Left cardiac atrium (tissue), 4 donors: ENCODE data around the gene SF3A2. TPM values are rescaled to one million over a fixed set of nuclear protein-coding genes. Genes with fewer than 3 reads are reported as not detected.
"Not testable (repeated sequence)": the region's sequence is repeated elsewhere in the genome, so short reads cannot be mapped to it uniquely, and the experiment has no call there.

Experiments used
- ATAC-seq, 2 donors: fragments of 200-7000 bp; cut with Tn5 transposase; one replicate each; pipeline ENCODE4 v1.9.1; 2020; ENCODE audit warnings: mild to moderate bottlenecking in 2 of 2, moderate library complexity in 2 of 2
- DNase-seq: peaks from one replicate; pipeline ENCODE4 v3.0.0-alpha.2; 2020
- intact Hi-C, 2 donors: fragments of 100-400 bp; cut with DNase I; formaldehyde crosslinking; loops; one replicate each; pipeline versions ENCODE4 v1.14.1 to v1.15.1; 2022 to 2023
- total RNA-seq, 2 donors: library from RNA; stranded (reverse); fragmentation: NEBNext Ultra II Directional; extraction: Animal tissue kit (Norgen Biotek cat#: 25700); gene quantifications; one replicate each; pipeline ENCODE4 v1.2.1, GENCODE V29; 2021
- donor health status: DM: no; HTN: yes; CAD: no.
- donor health status: DM: no; HTN: yes; CAD: no; lungs with severe emphysema.
- donor health status: DM: yes; HTN: yes; CAD: no.
- donor health status: Dilated cardiomyopathy.

Gene SF3A2
- total RNA-seq, 2 donors from 2014 or later: 28.8 to 34.4 TPM

DNA sequence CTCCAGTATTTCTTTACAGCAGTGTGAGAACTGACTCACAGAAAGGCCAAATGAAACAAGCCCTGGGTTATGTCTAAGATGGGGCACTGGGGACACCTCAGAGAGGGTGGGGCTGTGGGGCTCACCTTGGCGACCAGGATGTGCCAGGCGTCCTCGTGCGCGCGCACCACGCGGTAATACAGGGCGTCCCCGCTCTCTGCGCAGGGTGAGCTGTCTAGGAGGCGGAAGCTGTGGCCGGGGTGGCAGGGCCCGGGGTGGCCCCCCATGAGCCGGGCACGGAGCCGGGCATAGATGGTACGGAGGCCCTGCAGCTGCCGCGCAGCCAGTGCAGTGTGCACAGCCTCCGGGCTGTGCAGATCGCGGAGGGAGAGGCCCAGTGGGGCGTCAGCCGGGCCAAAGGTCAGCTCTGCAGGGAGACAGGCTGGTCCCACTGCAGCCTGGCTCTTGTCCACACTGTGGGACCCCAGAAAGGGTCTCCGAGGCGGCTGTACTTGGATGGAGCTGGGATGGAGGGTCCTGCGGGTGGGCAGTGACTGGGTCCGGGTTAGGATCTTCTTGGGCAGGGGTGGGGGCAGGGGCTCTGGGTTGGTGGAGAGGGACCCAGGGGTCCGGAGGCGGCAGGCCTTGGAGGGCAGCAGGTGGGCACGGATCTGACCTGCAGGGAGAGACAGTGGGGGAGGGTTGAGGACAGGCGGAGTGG lies 42.0 kb downstream of the SF3A2 start:
- intact Hi-C loops: loop anchor here in 1 of 2 donors (5.0 kb wide), 1 partner anchor 109 kb away; no protein-coding TSS in a partner anchor
- ATAC-seq (no peak), DNase-seq (no peak)

DNA sequence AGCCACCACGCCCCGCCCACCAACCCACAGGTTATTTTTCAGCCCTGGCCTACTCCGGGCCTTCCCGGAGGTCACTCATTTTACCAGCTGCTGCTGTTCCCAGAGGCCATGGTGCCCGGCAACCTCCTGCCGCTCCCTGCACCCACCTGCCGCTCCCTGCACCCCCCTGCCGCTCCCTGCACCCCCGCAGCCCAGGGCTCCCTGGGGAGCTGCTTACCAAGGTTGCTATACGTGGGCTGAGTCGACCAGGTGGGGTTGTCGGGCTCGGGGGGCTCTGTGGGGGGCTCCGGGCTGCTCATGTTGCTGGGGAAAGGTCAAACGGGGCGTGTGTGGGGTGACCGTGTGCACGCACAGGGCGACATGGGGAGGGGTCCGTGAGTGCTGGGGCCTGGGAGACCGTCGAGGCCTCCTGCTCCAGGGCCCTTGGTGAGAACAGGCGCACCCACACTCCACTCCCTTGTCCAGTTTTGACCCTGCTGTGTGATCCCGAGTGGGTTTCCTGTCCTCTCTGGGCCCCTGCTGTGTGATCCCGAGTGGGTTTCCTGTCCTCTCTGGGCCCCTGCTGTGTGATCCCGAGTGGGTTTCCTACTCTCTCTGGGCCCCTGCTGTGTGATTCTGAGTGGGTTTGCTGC lies 44.1 kb downstream of the SF3A2 start:
- ATAC-seq: no peak
- no peak for DNase-seq
- intact Hi-C loops: no loop called here

DNA sequence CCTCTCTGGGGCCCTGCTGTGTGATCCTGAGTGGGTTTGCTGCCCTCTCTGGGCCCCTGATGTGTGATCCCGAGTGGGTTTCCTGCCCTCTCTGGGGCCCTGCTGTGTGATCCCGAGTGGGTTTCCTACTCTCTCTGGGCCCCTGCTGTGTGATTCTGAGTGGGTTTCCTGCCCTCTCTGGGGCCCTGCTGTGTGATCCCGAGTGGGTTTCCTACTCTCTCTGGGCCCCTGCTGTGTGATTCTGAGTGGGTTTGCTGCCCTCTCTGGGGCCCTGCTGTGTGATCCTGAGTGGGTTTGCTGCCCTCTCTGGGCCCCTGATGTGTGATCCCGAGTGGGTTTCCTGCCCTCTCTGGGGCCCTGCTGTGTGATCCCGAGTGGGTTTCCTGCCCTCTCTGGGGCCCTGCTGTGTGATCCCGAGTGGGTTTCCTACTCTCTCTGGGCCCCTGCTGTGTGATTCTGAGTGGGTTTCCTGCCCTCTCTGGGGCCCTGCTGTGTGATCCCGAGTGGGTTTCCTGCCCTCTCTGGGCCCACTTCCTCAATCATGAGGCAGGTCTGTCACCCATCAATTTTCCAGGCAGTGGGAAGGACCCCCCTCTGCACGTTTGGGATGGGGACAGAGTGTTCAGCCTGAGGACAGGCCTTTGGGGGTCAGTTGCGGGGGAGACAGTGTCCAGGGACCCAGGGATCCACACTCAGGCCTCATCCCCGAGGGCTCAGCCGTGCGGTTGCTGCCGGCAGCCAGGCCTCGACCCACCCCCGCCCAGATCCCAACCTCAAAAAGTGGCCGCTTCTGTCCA lies 44.8 kb downstream of the SF3A2 start:
- ATAC-seq: peak; percentile 3 to 10
- intact Hi-C loops, DNase-seq: not testable (repeated sequence)

DNA sequence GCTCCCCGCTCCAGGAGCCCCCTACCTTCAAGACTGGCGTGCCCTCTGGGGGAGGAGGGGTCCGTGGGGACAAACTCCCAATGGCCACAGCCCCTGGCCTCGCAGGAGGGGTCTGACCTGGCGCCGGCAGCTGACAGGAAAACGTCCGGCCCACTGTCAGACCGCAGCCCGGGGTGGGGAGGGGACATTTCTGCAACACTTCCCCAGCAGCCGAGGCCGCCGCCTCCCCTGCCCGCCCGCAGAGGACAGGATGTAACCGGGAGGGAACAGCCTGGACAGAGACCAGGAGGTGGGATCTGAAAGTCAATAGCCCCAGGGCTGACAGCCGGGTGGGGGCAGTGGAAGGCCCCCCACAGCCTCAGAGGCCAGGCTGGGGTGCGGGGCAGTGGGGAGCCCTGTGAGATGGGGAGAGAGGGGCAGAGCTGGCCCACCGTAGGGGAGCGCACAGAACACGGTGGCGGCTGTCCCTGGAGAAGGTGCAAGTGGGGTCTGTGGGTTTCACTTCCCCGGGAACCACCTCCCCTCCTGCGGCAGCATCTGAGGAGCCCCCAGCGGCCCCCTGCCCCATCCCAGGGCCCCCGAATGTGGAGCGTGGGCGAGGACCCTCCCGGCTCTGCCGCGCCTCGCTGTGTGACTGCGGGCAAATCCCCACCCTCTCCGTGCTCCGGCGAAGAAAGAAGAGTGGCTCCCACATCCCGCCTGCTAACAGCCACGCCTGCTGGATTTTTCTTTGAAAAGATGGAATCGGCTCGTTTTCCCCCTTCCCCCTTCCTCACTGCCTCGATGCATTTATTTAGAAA lies 45.6 kb downstream of the SF3A2 start, which contains the start of gene PEAK3:
Gene PEAK3 (minus strand): TSS at position 114 of the 800 bp plus-strand sequence. CDS start 1,244 bp downstream, outside the sequence.
- DNase-seq (peak; percentile 86), ATAC-seq (peak; percentile 88 to 90)
- intact Hi-C loops: no loop called here

DNA sequence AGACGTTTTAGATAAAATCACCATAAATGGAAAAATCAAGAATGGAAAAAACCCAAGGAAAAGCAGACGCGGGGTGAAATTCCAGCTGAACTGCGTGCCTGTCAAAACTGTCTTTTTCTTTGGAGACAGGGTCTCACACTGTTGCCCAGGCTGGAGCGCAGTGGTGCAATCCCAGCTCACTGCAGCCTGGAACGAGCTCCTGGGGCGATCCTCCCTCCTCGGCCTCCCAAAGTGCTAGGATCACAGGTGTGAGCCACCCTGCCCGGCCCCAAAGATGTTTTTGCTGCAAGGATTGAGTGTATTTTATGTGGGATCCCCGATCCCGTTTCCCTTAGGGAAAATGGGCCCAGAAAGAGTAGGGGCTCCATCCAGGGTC lies 46.2 kb downstream of the SF3A2 start:
- intact Hi-C loops: no loop called here
- no peak for ATAC-seq
- DNase-seq: no peak

DNA sequence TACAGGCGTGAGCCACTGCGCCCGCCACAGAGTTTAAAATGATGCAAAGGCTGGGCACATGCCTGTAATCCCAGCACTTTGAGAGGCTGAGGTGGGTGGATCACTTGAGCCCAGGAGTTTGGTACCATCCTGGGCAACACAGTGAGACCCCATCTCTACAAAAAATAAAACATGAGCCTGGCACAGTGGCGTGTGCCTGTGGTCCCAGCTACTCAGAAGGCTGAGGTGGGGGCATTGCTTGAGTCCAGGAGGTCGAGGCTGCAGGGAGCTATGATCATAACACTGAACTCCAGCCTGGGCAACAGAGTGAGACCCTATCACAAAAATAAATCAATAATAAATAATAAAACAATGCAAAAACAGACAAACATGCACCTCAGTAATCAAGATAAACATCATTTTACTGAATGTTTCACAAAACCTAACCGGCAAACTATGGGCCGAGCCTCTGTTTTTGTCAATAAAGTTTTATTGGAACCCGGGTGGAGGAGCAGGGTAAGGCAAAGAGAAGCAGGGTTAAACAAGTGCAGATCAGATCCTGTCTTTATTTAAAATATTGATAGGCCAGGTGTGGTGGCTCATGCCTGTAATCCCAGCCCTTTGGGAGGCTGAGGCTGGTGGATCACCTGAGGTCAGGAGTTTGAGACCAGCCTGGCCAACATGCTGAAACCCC lies 47.3 kb downstream of the SF3A2 start:
- no peak for DNase-seq
- no peak for ATAC-seq
- intact Hi-C loops: no loop called here

DNA sequence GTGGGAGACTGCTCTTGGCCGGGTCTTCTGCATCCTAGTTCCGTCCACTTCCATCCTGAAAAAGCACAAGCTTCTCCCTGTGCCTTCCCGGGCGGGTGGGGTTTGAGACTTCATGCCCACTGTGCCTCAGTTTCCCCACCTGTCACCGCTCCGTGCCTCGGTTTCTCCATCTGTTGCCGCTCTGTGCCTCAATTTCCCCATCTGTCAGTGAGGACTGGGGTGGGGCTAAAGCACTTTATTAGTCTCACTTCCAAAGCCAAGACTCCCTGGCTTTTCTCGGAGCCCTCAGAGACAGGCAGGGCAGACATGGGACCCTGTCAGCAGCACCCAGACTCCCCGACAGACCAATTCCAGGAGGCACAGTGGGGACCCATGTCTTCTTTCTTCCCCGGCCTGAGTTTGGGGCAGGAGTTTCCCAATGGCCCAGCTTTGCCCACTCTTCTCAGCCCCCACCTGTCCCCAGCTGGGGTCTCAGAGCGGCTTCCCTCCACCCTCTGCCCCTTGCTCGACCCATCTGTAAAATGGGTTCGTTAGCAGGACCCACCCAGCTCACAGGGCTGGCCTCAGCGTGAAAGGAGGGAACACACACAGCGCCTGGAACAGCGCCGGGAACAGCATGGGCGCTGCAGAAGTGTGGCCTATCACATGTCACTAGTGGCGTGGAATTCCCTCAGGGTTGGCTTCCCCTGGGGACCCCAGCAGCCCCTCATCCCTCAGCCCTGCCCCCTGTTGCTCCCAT lies 49.9 kb downstream of the SF3A2 start:
- no peak for DNase-seq
- no peak for ATAC-seq
- intact Hi-C loops: no loop called here

DNA sequence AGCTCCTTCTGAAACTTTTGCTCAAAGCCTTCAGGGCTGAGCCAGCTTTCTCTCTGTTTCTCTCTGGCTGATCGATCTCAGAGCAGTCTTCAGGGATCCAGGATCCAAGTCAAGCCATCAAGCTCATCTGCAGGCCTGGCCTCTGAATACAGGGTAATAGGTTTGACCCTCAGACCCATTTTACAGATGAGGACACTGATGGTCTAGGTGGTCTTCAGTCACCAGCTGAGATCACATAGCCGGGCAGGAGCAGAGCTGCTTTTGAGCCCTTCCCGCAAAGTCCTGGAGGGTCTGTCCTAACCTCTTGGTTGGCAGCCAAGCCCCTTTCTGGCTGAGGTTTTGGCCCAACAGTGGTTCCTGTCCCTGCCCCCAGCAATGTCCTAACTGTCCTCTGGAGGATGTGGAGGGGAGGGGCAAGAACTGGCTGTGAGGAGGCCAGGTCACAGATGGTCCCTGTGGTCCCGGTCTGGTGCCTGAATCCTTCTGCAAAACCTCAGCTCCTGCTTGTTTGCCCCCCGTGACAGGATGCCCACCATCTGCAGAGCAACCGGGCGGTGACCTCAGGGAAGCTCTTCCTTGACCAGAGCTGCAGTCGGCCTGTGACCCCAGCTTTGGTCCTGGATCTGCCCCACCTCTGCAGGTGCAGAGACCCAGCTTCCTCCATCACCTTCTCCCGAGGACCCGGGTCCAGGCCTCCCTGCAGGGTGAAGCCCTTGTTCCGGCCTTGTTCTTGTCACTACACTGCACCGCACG lies 51.1 kb downstream of the SF3A2 start:
- no peak for ATAC-seq
- intact Hi-C loops: no loop called here
- no peak for DNase-seq

DNA sequence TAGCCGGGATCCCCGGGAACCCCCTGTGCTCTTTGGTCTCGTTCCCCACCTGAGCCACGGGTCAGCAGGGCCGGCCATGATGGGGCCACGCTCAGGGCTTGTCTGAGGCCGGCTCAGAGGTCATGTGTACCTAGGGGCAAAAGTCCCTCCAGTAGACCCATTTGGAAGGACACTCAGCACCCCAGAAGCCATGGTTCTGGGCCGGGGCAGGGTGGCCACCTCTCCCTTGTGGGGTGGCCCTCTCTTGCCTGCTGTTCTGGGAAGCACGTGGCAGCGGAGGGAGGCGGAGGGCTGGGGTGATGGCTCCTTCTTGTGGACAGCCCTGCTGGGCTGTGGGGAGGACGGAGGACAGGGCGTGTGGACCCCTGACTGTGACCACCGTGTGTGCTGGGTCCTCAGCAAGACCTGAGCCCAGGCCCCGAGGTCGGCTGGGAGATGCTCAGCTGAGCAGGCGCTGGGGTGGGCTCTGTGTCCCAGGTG lies 51.8 kb downstream of the SF3A2 start:
- intact Hi-C loops: no loop called here
- ATAC-seq (no peak), DNase-seq (no peak)

DNA sequence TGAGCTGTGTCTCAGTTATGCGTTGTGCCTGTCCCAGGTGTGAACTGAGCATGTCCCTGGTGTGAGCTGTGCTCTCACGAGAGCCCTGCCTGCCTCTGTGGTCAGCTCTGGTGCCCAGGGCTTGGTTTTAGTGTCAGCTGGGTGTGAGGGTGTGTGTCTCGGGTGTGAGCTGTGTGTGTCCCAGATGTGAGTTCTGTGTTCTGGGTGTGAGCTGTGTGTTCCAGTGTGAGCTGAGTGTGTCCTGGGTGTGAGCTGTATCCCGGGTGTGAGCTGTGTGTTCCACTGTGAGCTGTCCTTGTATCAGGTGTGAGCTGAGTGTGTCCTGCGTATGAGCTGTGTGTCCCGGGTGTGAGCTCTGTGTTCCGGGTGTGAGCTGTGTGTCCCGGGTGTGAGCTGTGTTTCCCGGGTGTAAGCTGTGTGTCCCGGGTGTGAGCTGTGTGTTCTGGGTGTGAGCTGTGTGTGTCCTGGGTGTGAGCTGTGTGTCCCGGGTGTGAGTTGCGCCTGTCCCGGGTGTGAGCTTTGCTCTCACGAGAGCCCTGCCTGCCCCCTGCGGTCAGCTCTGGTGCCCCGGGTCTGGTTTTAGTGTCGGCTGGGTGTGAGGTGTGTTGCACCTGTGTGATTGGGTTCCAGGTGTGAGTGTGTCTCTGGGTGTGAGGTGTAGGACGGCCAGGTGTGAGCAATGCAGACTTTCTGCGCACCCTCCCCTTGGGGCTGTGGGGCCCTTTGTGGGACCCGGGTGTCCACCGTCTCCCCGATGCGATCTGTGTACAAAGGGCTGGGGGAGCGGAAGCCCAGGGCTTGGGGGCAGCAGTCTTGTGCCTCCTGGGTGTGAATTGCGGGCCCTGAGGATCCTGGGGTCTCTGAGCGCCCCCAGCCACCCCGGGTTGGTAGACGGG lies 52.4 kb downstream of the SF3A2 start:
- ATAC-seq (no peak), DNase-seq (no peak)
- intact Hi-C loops: no loop called here

DNA sequence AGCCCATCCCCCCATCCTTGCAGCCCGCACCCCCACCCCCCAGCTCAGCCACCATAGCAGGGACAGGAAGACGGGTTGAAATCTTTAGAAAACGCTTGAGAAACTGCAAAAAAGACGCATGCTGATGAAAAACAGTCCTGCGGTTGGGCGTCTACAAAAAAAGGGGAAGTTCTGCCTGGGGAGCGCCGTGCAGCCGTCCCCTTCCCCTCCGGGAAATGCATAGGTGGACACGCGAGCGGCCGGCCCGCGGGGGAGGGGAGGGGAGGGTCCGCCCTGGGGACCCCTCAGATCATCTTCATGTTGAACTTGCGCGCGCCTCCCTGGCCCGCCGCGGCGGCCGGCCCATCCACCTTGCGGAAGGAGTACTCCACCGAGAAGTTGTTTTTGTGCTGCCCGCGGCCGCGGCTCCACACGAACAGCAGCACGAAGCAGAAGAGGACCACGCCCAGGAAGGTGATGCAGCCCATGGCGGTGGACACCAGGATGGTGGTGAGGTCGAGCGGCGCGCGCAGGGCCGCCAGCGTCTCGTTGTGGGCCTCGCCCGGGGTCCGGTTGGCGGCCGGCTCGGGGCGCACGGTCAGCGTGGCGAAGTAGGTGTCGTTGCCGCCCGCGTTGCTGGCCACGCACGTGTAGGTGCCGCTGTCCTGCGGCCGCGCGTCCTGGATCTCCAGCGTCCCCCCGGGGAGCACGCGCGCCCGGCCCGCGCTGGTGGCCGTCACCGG lies 53.3 kb downstream of the SF3A2 start:
- intact Hi-C loops: no loop called here
- DNase-seq: no peak
- ATAC-seq: peak; percentile 25 to 38

DNA sequence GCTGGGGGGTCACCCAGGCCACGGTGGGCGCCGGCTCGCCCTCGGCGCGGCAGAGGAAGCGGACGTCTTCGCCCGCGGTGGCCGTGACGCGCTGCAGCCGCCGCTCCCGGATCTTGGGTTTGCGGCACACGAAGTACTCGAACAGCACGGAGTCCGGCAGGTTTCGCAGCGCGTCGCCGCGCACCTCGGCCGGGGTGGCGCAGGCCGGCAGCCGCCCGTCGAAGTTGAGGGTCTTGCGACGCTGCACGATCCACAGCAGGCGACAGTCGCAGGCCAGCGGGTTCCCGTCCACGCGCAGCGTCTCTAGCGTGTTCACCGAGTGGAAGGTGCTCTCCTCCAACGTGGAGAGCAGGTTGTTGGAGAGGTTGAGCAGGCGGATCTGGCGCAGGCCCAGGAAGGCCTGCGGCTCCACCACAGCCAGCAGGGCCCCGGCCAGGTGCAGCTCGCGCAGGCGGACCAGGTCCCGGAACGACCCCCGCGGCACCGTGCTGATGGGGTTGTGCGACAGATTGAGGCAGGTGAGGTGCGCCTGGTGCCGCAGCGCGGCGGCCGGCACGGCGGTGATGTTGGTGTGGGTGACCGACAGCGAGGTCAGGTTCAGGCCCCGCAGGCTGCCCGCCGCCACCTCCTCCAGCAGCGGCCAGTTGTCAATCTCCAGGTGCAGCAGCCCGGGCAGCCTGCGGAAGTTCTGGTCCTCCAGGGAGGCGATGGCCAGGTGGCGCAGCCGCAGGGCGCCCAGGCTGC lies 54.0 kb downstream of the SF3A2 start:
- ATAC-seq (peak in 1 of 2 donors; percentile 4), DNase-seq (no peak)
- intact Hi-C loops: no loop called here

DNA sequence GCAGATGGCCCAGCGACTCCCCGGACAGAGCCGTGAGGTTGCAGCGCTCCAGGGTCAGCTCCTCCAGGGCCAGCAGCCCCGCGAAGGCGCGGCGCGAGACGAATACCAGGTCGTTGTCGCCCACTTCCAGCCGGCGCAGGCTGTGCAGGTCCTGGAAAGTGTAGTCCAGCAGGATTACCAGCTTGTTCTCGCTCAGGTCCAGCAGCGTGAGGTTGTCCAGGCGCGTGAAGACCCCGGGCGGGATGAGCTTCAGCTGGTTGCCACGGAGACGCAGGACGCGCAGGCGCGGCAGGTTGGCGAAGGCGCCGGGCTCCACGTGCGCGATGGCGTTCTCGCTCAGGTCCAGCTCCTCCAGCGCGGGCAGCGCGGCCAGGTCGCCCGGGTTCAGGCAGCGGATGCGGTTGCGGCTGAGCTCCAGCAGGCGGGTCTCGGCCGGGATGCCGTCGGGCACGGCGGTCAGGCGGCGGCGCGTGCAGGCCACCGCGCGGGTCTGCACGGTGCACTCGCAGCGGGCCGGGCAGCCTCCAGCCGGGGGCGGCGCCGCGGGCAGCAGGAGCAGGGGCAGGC lies 54.6 kb downstream of the SF3A2 start:
- intact Hi-C loops: no loop called here
- DNase-seq (no peak), ATAC-seq (no peak)

DNA sequence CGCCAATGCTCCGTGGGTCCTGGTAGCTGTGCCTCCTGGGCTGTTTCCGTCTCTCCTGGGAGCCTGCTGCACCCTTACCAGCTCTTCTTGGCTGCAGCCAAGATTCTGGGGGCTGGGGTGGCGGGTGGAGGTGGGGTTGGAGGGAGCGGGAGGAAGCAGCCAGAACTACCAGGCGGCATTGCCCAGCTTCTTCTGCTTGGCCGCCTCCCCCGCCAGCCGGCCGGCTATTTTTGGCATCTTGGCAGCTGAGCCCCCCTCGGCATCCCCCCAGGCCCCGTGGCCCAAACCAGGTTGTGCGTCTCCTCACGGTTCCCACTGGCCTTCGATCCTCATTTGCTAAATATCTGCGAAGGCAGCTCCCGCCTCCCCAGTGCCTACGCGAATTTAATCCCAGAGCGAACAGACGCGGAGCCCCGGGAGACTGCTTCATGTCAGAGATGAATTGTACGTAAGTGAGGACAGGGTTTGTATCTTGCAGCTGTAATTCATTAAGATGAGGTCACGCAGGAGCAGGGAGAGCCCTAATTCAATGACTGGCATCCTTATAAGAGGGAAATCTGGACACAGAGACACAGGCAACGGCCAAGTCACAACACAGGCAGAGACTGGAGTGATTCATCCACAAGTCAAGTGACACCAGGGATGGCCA lies 58.2 kb downstream of the SF3A2 start:
- intact Hi-C loops: no loop called here
- ATAC-seq: peak; percentile 68 to 78

More for the DNA sequence above, 58.2 kb downstream of the SF3A2 start:
- peak; percentile 56 for DNase-seq
